Measurements from ENCODE around the gene CFAP77.

DNA sequence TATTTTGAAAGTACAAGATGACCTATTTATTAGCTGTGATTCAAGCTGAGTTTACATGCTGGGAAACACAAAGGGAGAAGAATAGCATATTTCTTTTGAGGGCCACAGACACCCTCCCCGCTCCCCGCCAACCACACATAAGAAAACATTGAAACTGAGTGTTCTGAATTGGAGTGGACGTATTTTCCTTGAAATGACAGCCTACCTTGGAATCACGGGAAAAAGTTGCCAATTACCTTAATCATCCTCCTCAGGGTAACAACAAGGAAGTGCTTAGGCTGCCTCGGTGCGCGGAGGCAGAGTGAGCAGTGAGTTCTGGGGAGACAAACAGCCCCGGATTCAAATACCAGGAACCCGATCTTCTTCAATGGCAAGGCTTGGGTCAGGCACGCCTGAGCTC is 31.4 kb downstream of the CFAP77 start:
- TF ChIP-seq, protein P1, sequence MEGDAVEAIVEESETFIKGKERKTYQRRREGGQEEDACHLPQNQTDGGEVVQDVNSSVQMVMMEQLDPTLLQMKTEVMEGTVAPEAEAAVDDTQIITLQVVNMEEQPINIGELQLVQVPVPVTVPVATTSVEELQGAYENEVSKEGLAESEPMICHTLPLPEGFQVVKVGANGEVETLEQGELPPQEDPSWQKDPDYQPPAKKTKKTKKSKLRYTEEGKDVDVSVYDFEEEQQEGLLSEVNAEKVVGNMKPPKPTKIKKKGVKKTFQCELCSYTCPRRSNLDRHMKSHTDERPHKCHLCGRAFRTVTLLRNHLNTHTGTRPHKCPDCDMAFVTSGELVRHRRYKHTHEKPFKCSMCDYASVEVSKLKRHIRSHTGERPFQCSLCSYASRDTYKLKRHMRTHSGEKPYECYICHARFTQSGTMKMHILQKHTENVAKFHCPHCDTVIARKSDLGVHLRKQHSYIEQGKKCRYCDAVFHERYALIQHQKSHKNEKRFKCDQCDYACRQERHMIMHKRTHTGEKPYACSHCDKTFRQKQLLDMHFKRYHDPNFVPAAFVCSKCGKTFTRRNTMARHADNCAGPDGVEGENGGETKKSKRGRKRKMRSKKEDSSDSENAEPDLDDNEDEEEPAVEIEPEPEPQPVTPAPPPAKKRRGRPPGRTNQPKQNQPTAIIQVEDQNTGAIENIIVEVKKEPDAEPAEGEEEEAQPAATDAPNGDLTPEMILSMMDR (conservative IDR thresholded peaks at IDR 0.05; ENCODE audit: low read depth, low read length): no peak
- TF ChIP-seq EZH2 (IDR thresholded peaks at IDR 0.05; ENCODE audit: borderline replicate concordance, low read depth, low read length, poor library complexity, severe bottlenecking): no peak

Data from A673 (cell line).